ENCODE measurements around the gene LDLRAD4. TPM values are rescaled to one million over a fixed set of nuclear protein-coding genes. Genes with fewer than 3 reads are reported as not detected.

The LDLRAD4 gene
- polyA plus RNA-seq, 4 donors = 2.7 to 17.6 (median 7.0) TPM

- Histone ChIP-seq H3K9me3 (ENCODE audit: control insufficient read depth in 2 of 2, insufficient read depth in 1 of 2, low read depth in 1 of 2, low read length in 1 of 2) (no peaks in the 10 kb centered on the region), H3K4me1 (ENCODE audit: control insufficient read depth in 3 of 3, insufficient read depth in 2 of 3, low read depth in 1 of 3, low read length in 2 of 3) (peaks cover 3 to 18% (median 3%) of the 10 kb centered on the region in 3 donors), H3K36me3 (ENCODE audit: control insufficient read depth in 3 of 3, insufficient read depth in 2 of 3, low read depth in 1 of 3, low read length in 3 of 3) (no peaks in the 10 kb centered on the region), H3K27ac (ENCODE audit: low read depth in 1 of 3, low read length in 2 of 3) (peak overlapping the region; percentile 41 to 93 (median 52)), H3K4me3 (ENCODE audit: low read depth in 1 of 3, low read length in 3 of 3) (peak overlapping the region in 1 of 3 donors; percentile 30), H3K27me3 (ENCODE audit: control insufficient read depth in 3 of 3, insufficient read depth in 3 of 3, low read length in 3 of 3) (no peaks in the 10 kb centered on the region)
- 39 to 50% (median 46%) methylated on average over 9 of the region's 9 CpGs for WGBS, 3 donors
- DNase-seq (peak; percentile 72 to 81), FAIRE-seq (no peak)
Observed at GRCh38 chr18:13382366-13382953, 163.9 kb downstream of the LDLRAD4 start.

GRCh38 chr18:13382954-13383827, 164.6 kb downstream of the LDLRAD4 start:
- Histone ChIP-seq H3K27me3 (ENCODE audit: control insufficient read depth in 3 of 3, insufficient read depth in 3 of 3, low read length in 3 of 3) (no peaks in the 10 kb centered on the region), H3K4me3 (ENCODE audit: low read depth in 1 of 3, low read length in 3 of 3) (no peak overlapping the region), H3K36me3 (ENCODE audit: control insufficient read depth in 3 of 3, insufficient read depth in 2 of 3, low read depth in 1 of 3, low read length in 3 of 3) (peaks cover 0 to 2% (median 0%) of the 10 kb centered on the region in 3 donors), H3K27ac (ENCODE audit: low read depth in 1 of 3, low read length in 2 of 3) (peak overlapping the region; percentile 41 to 93 (median 52)), H3K9me3 (ENCODE audit: control insufficient read depth in 2 of 2, insufficient read depth in 1 of 2, low read depth in 1 of 2, low read length in 1 of 2) (no peaks in the 10 kb centered on the region), H3K4me1 (ENCODE audit: control insufficient read depth in 3 of 3, insufficient read depth in 2 of 3, low read depth in 1 of 3, low read length in 2 of 3) (peaks cover 3 to 18% (median 5%) of the 10 kb centered on the region in 3 donors)
- FAIRE-seq (no peak), DNase-seq (no peak)
- WGBS, 3 donors = 88 to 93% (median 90%) methylated on average over 19 of the region's 19 CpGs

- Histone ChIP-seq H3K36me3 (ENCODE audit: control insufficient read depth in 3 of 3, insufficient read depth in 2 of 3, low read depth in 1 of 3, low read length in 3 of 3) (peaks cover 0 to 5% (median 0%) of the 10 kb centered on the region in 3 donors), H3K27me3 (ENCODE audit: control insufficient read depth in 3 of 3, insufficient read depth in 3 of 3, low read length in 3 of 3) (no peaks in the 10 kb centered on the region), H3K4me3 (ENCODE audit: low read depth in 1 of 3, low read length in 3 of 3) (no peak overlapping the region), H3K27ac (ENCODE audit: low read depth in 1 of 3, low read length in 2 of 3) (no peak overlapping the region), H3K9me3 (ENCODE audit: control insufficient read depth in 2 of 2, insufficient read depth in 1 of 2, low read depth in 1 of 2, low read length in 1 of 2) (no peaks in the 10 kb centered on the region), H3K4me1 (ENCODE audit: control insufficient read depth in 3 of 3, insufficient read depth in 2 of 3, low read depth in 1 of 3, low read length in 2 of 3) (peaks cover 3 to 7% (median 5%) of the 10 kb centered on the region in 3 donors)
- DNase-seq (no peak), FAIRE-seq (no peak)
- 94 to 96% (median 95%) methylated on average over 29 to 40 of the region's 40 CpGs for WGBS, 3 donors
Observed at GRCh38 chr18:13386891-13387801, 168.6 kb downstream of the LDLRAD4 start.

GRCh38 chr18:13387855-13388548, 169.4 kb downstream of the LDLRAD4 start:
- DNase-seq = no peak
- FAIRE-seq = no peak
- H3K27ac ChIP-seq (ENCODE audit: low read depth in 1 of 3, low read length in 2 of 3) = no peak overlapping the region
- H3K4me3 ChIP-seq (ENCODE audit: low read depth in 1 of 3, low read length in 3 of 3) = no peak overlapping the region
- no peaks in the 10 kb centered on the region for H3K9me3 ChIP-seq (ENCODE audit: control insufficient read depth in 2 of 2, insufficient read depth in 1 of 2, low read depth in 1 of 2, low read length in 1 of 2)
- H3K27me3 ChIP-seq (ENCODE audit: control insufficient read depth in 3 of 3, insufficient read depth in 3 of 3, low read length in 3 of 3) = no peaks in the 10 kb centered on the region
- H3K4me1 ChIP-seq (ENCODE audit: control insufficient read depth in 3 of 3, insufficient read depth in 2 of 3, low read depth in 1 of 3, low read length in 2 of 3) = peaks cover 0 to 2% (median 0%) of the 10 kb centered on the region in 3 donors
- peaks cover 0 to 5% (median 0%) of the 10 kb centered on the region in 3 donors for H3K36me3 ChIP-seq (ENCODE audit: control insufficient read depth in 3 of 3, insufficient read depth in 2 of 3, low read depth in 1 of 3, low read length in 3 of 3)
- 75 to 91% (median 81%) methylated on average over 13 of the region's 13 CpGs for WGBS, 3 donors

GRCh38 chr18:13388586-13389490, 170.3 kb downstream of the LDLRAD4 start:
- Histone ChIP-seq H3K4me1 (ENCODE audit: control insufficient read depth in 3 of 3, insufficient read depth in 2 of 3, low read depth in 1 of 3, low read length in 2 of 3) (peaks cover 0 to 2% (median 0%) of the 10 kb centered on the region in 3 donors), H3K4me3 (ENCODE audit: low read depth in 1 of 3, low read length in 3 of 3) (no peak overlapping the region), H3K9me3 (ENCODE audit: control insufficient read depth in 2 of 2, insufficient read depth in 1 of 2, low read depth in 1 of 2, low read length in 1 of 2) (no peaks in the 10 kb centered on the region), H3K27me3 (ENCODE audit: control insufficient read depth in 3 of 3, insufficient read depth in 3 of 3, low read length in 3 of 3) (no peaks in the 10 kb centered on the region), H3K27ac (ENCODE audit: low read depth in 1 of 3, low read length in 2 of 3) (no peak overlapping the region), H3K36me3 (ENCODE audit: control insufficient read depth in 3 of 3, insufficient read depth in 2 of 3, low read depth in 1 of 3, low read length in 3 of 3) (peaks cover 0 to 5% (median 0%) of the 10 kb centered on the region in 3 donors)
- DNase-seq (no peak), FAIRE-seq (no peak)
- 85 to 89% (median 89%) methylated on average over 25 of the region's 25 CpGs for WGBS, 3 donors

GRCh38 chr18:13389491-13390131, 171.1 kb downstream of the LDLRAD4 start:
- Histone ChIP-seq H3K4me3 (ENCODE audit: low read depth in 1 of 3, low read length in 3 of 3) (no peak overlapping the region), H3K4me1 (ENCODE audit: control insufficient read depth in 3 of 3, insufficient read depth in 2 of 3, low read depth in 1 of 3, low read length in 2 of 3) (peaks cover 0 to 2% (median 0%) of the 10 kb centered on the region in 3 donors), H3K27me3 (ENCODE audit: control insufficient read depth in 3 of 3, insufficient read depth in 3 of 3, low read length in 3 of 3) (no peaks in the 10 kb centered on the region), H3K9me3 (ENCODE audit: control insufficient read depth in 2 of 2, insufficient read depth in 1 of 2, low read depth in 1 of 2, low read length in 1 of 2) (no peaks in the 10 kb centered on the region), H3K27ac (ENCODE audit: low read depth in 1 of 3, low read length in 2 of 3) (no peak overlapping the region), H3K36me3 (ENCODE audit: control insufficient read depth in 3 of 3, insufficient read depth in 2 of 3, low read depth in 1 of 3, low read length in 3 of 3) (peaks cover 0 to 5% (median 0%) of the 10 kb centered on the region in 3 donors)
- no peak for FAIRE-seq
- DNase-seq = no peak
- WGBS, 3 donors = 76 to 87% (median 86%) methylated on average over 6 of the region's 6 CpGs

- Histone ChIP-seq H3K9me3 (ENCODE audit: control insufficient read depth in 2 of 2, insufficient read depth in 1 of 2, low read depth in 1 of 2, low read length in 1 of 2) (no peaks in the 10 kb centered on the region), H3K4me1 (ENCODE audit: control insufficient read depth in 3 of 3, insufficient read depth in 2 of 3, low read depth in 1 of 3, low read length in 2 of 3) (peaks cover 0 to 2% (median 0%) of the 10 kb centered on the region in 3 donors), H3K27ac (ENCODE audit: low read depth in 1 of 3, low read length in 2 of 3) (no peak overlapping the region), H3K4me3 (ENCODE audit: low read depth in 1 of 3, low read length in 3 of 3) (no peak overlapping the region), H3K27me3 (ENCODE audit: control insufficient read depth in 3 of 3, insufficient read depth in 3 of 3, low read length in 3 of 3) (no peaks in the 10 kb centered on the region), H3K36me3 (ENCODE audit: control insufficient read depth in 3 of 3, insufficient read depth in 2 of 3, low read depth in 1 of 3, low read length in 3 of 3) (peaks cover 0 to 5% (median 0%) of the 10 kb centered on the region in 3 donors)
- no peak for FAIRE-seq
- 94 to 96% (median 96%) methylated on average over 12 of the region's 12 CpGs for WGBS, 3 donors
- no peak for DNase-seq
Observed at GRCh38 chr18:13390196-13390595, 171.6 kb downstream of the LDLRAD4 start.

Data from small intestine (tissue), 7 donors.